ENCODE results near the gene ATE1.
A peak's percentile ranks its signal among the peaks of the same experiment; 100 is the strongest.
"Not testable (repeated sequence)": the region's sequence is repeated elsewhere in the genome, so short reads cannot be mapped to it uniquely, and the experiment has no call there.

The ATE1 gene

GRCh38 chr10:121828045-121828444 lies 99.8 kb downstream of the ATE1 start:
- no peak for DNase-seq

- not testable (repeated sequence) for DNase-seq
These were observed 101.1 kb downstream of the ATE1 start for GRCh38 chr10:121826773-121827172.

- DNase-seq, result peak; percentile 10
These were observed 103.8 kb downstream of the ATE1 start for GRCh38 chr10:121823993-121824463.

GRCh38 chr10:121822724-121823123 lies 105.1 kb downstream of the ATE1 start:
- no peak for DNase-seq

- DNase-seq, result no peak
These were observed 105.7 kb downstream of the ATE1 start for GRCh38 chr10:121822180-121822579.

GRCh38 chr10:121819049-121819448 lies 108.8 kb downstream of the ATE1 start:
- no peak for DNase-seq

- no peak for DNase-seq
These were observed 109.2 kb downstream of the ATE1 start for GRCh38 chr10:121818599-121818998.

- no peak for DNase-seq
These were observed 111.6 kb downstream of the ATE1 start for GRCh38 chr10:121816197-121816596.

- DNase-seq, result no peak
These were observed 114.0 kb downstream of the ATE1 start for GRCh38 chr10:121813857-121814256.

GRCh38 chr10:121813211-121813815 lies 114.5 kb downstream of the ATE1 start:
- DNase-seq, result no peak

- DNase-seq, result no peak
These were observed 115.8 kb downstream of the ATE1 start for GRCh38 chr10:121812031-121812430.

- no peak for DNase-seq
These were observed 116.4 kb downstream of the ATE1 start for GRCh38 chr10:121811386-121811785.

- no peak for DNase-seq
These were observed 119.0 kb downstream of the ATE1 start for GRCh38 chr10:121808835-121809234.

- DNase-seq, result no peak
These were observed 123.4 kb downstream of the ATE1 start for GRCh38 chr10:121804460-121804859.

GRCh38 chr10:121803611-121804010 lies 124.2 kb downstream of the ATE1 start:
- no peak for DNase-seq

- no peak for DNase-seq
These were observed 127.0 kb downstream of the ATE1 start for GRCh38 chr10:121800831-121801230.

- no peak for DNase-seq
These were observed 127.7 kb downstream of the ATE1 start for GRCh38 chr10:121800146-121800545.

GRCh38 chr10:121797490-121797889 lies 130.3 kb downstream of the ATE1 start:
- no peak for DNase-seq

- DNase-seq, result no peak
These were observed 131.5 kb downstream of the ATE1 start for GRCh38 chr10:121796342-121796741.

- DNase-seq, result no peak
These were observed 135.6 kb downstream of the ATE1 start for GRCh38 chr10:121792198-121792597.

GRCh38 chr10:121791761-121792160 lies 136.1 kb downstream of the ATE1 start:
- no peak for DNase-seq

GRCh38 chr10:121788717-121789116 lies 139.1 kb downstream of the ATE1 start:
- DNase-seq, result peak; percentile 67

GRCh38 chr10:121788115-121788514 lies 139.7 kb downstream of the ATE1 start:
- peak; percentile 0 for DNase-seq

GRCh38 chr10:121787169-121787568 lies 140.7 kb downstream of the ATE1 start:
- DNase-seq, result no peak

- DNase-seq, result no peak
These were observed 144.0 kb downstream of the ATE1 start for GRCh38 chr10:121783782-121784372.

All from NCI-H345 (cell line).